Calu3 (cell line): Measurements from ENCODE around the gene SRGAP3. TPM values are rescaled to one million over a fixed set of nuclear protein-coding genes. Genes with fewer than 3 reads are reported as not detected.

Experiments
- BruUV-seq: library from RNA; stranded (reverse); fragments of 400-500 nt; replicated peaks from 2 replicates; lab custom pipeline; 2021; lab: Mats Ljungman, UMichigan
- CTCF ChIA-PET: fragments of 300-600 bp; sonication (Branson Sonifier 250); formaldehyde crosslinking; loops from one replicate; lab custom pipeline; 2022; ENCODE audit warnings: antibody characterized with exemption; lab: Charles Lee
- DNase-seq: peaks from one replicate; pipeline ENCODE4 v3.0.0; 2022
- H3K27ac Mint-ChIP-seq: one replicate; pipeline ENCODE4 v1.8.0; 2022; ENCODE audit warnings: mixed read lengths; ENCODE audit not compliant: unreplicated experiment
- H3K27me3 Mint-ChIP-seq: one replicate; pipeline ENCODE4 v1.8.0; 2022; ENCODE audit warnings: mixed read lengths; ENCODE audit not compliant: unreplicated experiment
- H3K36me3 Mint-ChIP-seq: one replicate; pipeline ENCODE4 v1.8.0; 2022; ENCODE audit warnings: mild to moderate bottlenecking, moderate library complexity, mixed read lengths; ENCODE audit not compliant: insufficient read depth, unreplicated experiment
- H3K4me1 Mint-ChIP-seq: one replicate; pipeline ENCODE4 v1.8.0; 2022; ENCODE audit warnings: mild to moderate bottlenecking, low read depth, mixed read lengths; ENCODE audit not compliant: unreplicated experiment
- H3K4me3 Mint-ChIP-seq: one replicate; pipeline ENCODE4 v1.8.0; 2022; ENCODE audit warnings: mild to moderate bottlenecking, low read depth, moderate library complexity, mixed read lengths; ENCODE audit not compliant: unreplicated experiment
- H3K9me3 Mint-ChIP-seq: one replicate; pipeline ENCODE4 v1.8.0; 2022; ENCODE audit warnings: low read depth, mixed read lengths; ENCODE audit not compliant: unreplicated experiment
- intact Hi-C: fragments of 100-400 bp; cut with micrococcal nuclease; formaldehyde crosslinking; loops from one replicate; pipeline ENCODE4 v1.10.0; 2022; ENCODE audit not compliant: unreplicated experiment
- total RNA-seq: library from RNA; stranded (reverse); gene quantifications from 2 replicates; pipeline ENCODE4 v1.2.3, GENCODE V29; 2022
- TF ChIP-seq, protein P1 (sequence below): fragments of 200-600 bp; IDR thresholded peaks from one replicate; pipeline ENCODE4 v1.8.0; 2022; ENCODE audit warnings: antibody characterized with exemption; ENCODE audit not compliant: unreplicated experiment

The SRGAP3 gene
- total RNA-seq, 1 experiment from 2014 or later, result 8.2 TPM

DNA sequence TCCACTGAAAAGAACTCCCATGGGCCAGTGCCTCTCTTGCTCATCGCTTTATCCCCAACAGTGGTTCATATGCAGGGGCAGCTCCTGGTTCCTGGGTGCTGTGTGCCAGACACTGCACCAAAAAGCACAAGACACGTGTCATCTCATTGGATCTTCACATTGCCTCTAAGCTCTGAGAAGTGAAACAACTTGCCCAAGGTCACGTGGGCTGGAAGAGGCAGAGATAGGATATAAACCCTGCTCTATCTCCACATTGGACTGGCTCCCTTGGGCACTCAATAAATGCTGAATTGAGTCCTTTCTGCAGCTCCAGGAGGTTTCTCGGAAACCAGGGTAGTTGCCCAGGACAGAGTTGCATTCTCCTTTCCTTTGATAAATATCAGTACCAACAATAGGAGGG lies 88.1 kb downstream of the SRGAP3 start:
- BruUV-seq, result no TSS peak
- no peaks in the 10 kb centered on the region for H3K4me1 Mint-ChIP-seq
- no peaks in the 10 kb centered on the region for H3K9me3 Mint-ChIP-seq
- intact Hi-C loops, result no loop called here
- CTCF ChIA-PET, result no interaction called here
- no peaks in the 10 kb centered on the region for H3K27me3 Mint-ChIP-seq
- no peak for DNase-seq
- H3K4me3 Mint-ChIP-seq, result no peak overlapping the region
- TF ChIP-seq, protein P1, sequence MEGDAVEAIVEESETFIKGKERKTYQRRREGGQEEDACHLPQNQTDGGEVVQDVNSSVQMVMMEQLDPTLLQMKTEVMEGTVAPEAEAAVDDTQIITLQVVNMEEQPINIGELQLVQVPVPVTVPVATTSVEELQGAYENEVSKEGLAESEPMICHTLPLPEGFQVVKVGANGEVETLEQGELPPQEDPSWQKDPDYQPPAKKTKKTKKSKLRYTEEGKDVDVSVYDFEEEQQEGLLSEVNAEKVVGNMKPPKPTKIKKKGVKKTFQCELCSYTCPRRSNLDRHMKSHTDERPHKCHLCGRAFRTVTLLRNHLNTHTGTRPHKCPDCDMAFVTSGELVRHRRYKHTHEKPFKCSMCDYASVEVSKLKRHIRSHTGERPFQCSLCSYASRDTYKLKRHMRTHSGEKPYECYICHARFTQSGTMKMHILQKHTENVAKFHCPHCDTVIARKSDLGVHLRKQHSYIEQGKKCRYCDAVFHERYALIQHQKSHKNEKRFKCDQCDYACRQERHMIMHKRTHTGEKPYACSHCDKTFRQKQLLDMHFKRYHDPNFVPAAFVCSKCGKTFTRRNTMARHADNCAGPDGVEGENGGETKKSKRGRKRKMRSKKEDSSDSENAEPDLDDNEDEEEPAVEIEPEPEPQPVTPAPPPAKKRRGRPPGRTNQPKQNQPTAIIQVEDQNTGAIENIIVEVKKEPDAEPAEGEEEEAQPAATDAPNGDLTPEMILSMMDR, result no peak
- no peak overlapping the region for H3K27ac Mint-ChIP-seq
- H3K36me3 Mint-ChIP-seq, result no peaks in the 10 kb centered on the region

DNA sequence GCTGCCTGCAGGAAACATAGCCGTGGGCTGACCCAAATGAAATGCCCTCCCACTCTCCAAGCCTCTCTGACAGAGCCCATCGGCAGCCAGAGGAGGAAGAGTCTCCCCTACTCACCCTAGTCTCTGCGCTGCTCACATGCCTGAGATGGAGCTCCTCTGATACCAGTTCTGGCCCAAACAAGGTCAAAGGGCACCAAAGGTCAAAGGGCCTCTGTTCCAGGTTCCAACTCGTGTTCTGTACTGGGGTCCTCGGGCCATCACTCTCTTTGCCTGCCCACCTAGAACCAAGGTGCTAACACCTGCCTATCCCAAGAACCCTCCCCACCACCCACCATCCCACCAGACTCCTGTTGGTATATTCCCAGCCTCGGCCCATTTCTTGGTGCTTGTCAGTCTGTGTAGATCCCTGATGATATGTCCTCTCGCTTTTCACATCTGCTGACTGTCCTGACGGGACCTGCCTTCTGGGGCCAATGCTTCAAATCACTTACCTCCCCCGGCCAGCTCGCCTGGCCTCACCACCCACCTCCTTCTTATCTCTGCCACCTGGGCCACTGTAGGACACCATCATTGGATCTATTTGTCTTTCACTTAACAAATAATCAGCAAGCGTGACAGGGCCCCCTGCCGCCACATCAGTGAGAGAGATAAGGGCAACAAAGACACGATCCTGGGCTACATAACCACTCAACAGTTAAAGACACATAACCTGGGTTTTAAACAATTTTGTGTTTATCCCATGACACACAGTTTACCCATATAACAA lies 90.4 kb downstream of the SRGAP3 start:
- DNase-seq, result no peak
- no peaks in the 10 kb centered on the region for H3K27me3 Mint-ChIP-seq
- no peaks in the 10 kb centered on the region for H3K4me1 Mint-ChIP-seq
- H3K4me3 Mint-ChIP-seq, result no peak overlapping the region
- no peak overlapping the region for H3K27ac Mint-ChIP-seq
- intact Hi-C loops, result no loop called here
- no peaks in the 10 kb centered on the region for H3K9me3 Mint-ChIP-seq
- CTCF ChIA-PET, result no interaction called here
- no peaks in the 10 kb centered on the region for H3K36me3 Mint-ChIP-seq
- TF ChIP-seq, protein P1, result no peak
- no TSS peak for BruUV-seq

DNA sequence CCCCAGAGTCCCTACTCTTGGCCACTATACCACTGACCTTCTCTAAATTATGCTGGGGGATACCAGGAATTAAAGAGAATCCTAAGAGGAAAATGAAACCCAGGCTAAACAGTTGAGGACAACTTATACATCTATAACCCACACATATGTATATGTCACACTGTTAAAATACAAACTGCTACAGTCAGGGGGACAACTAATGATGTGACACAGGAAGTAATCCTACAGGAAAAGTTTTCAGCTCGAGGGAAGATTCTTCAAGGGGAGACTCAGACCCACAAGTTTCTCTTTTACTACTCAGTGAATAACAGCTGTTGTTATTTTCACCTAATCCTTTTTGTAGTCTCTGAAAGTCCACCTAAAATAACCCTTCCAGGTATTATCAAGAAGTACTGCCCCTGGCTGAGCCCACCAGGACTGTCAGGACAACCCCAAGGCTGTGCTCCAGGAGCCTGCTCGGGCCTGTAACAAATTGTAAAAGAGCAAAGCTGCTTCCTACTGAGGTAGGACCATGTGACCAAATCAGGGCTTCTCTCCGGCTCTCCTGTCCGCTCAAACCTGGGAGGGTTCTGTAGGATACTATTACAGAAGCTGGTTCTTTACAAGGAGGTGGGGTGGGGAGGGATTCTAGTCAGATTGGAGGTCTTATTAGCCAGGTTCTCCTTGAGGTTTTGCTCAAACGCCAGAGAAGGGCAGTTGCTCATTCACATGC lies 91.6 kb downstream of the SRGAP3 start:
- BruUV-seq, result no TSS peak
- Mint-ChIP-seq H3K27me3 (no peaks in the 10 kb centered on the region), H3K4me3 (no peak overlapping the region), H3K9me3 (no peaks in the 10 kb centered on the region), H3K4me1 (no peaks in the 10 kb centered on the region), H3K27ac (no peak overlapping the region), H3K36me3 (no peaks in the 10 kb centered on the region)
- TF ChIP-seq, protein P1, result no peak
- no peak for DNase-seq
- intact Hi-C loops, result no loop called here
- CTCF ChIA-PET, result no interaction called here

DNA sequence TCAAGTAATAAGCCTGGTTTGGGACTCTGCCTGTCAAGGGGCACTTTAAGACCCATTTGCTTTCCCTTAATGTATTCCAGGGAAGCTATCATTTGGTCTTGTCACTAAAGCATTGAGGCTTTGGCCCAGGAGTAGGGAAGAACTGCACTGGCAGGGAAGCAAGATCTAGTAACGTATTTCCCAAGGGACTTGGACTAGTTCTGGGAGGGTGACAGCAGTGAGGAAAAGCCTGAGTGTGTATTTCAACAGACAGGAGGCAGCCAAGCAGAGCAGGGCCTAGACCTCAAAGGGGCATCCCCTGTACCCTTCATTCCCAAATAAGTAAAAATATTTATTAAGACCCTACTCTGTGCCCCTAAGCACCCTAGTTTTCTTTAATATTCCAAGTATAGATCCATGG lies 92.8 kb downstream of the SRGAP3 start:
- intact Hi-C loops, result no loop called here
- CTCF ChIA-PET, result no interaction called here
- BruUV-seq, result no TSS peak
- no peak for DNase-seq
- TF ChIP-seq, protein P1, result no peak
- H3K36me3 Mint-ChIP-seq, result no peaks in the 10 kb centered on the region
- H3K9me3 Mint-ChIP-seq, result no peaks in the 10 kb centered on the region
- no peak overlapping the region for H3K27ac Mint-ChIP-seq
- H3K27me3 Mint-ChIP-seq, result no peaks in the 10 kb centered on the region
- no peak overlapping the region for H3K4me3 Mint-ChIP-seq
- H3K4me1 Mint-ChIP-seq, result no peaks in the 10 kb centered on the region
